ENCODE data around the gene PTPRN2. TPM values are rescaled to one million over a fixed set of nuclear protein-coding genes. Genes with fewer than 3 reads are reported as not detected.

The PTPRN2 gene
- polyA plus RNA-seq, 1 of the 3 experiments (the other 2 are of a cell fraction), result 4.0 TPM

- no peak overlapping the region for H3K9ac ChIP-seq
- no peak overlapping the region for H2AFZ ChIP-seq (ENCODE audit: low read depth)
- no peak overlapping the region for H3K27ac ChIP-seq (ENCODE audit: low read depth in 2 of 2, low read length in 1 of 2)
- CTCF ChIA-PET, result no interaction called here
- DNase-seq, result no peak
- WGBS (ENCODE audit: low lambda C conversion rate), result 28% methylated on average over 8 of the region's 8 CpGs
- TF ChIP-seq ZBTB33 (IDR thresholded peaks at IDR 0.05; ENCODE audit: borderline replicate concordance, low read depth), result no peak
- TF ChIP-seq ELF1 (IDR thresholded peaks at IDR 0.05), result no peak
- no peak for TF ChIP-seq RCOR1 (IDR thresholded peaks at IDR 0.05; ENCODE audit: low read length)
- no peak for TF ChIP-seq NFIC (IDR thresholded peaks at IDR 0.05; ENCODE audit: borderline replicate concordance)
- TF ChIP-seq FOXJ3 (CRISPR knock-in tag; IDR thresholded peaks at IDR 0.05), result no peak
- TF ChIP-seq, protein P1, sequence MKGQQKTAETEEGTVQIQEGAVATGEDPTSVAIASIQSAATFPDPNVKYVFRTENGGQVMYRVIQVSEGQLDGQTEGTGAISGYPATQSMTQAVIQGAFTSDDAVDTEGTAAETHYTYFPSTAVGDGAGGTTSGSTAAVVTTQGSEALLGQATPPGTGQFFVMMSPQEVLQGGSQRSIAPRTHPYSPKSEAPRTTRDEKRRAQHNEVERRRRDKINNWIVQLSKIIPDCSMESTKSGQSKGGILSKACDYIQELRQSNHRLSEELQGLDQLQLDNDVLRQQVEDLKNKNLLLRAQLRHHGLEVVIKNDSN (IDR thresholded peaks at IDR 0.05; ENCODE audit: borderline replicate concordance, low read depth), result no peak
- no peak for TF ChIP-seq NRF1 (IDR thresholded peaks at IDR 0.05; ENCODE audit: low read depth, low read length)
- TF ChIP-seq FOXM1 (IDR thresholded peaks at IDR 0.05; ENCODE audit: low read depth), result no peak
- TF ChIP-seq, protein P2, sequence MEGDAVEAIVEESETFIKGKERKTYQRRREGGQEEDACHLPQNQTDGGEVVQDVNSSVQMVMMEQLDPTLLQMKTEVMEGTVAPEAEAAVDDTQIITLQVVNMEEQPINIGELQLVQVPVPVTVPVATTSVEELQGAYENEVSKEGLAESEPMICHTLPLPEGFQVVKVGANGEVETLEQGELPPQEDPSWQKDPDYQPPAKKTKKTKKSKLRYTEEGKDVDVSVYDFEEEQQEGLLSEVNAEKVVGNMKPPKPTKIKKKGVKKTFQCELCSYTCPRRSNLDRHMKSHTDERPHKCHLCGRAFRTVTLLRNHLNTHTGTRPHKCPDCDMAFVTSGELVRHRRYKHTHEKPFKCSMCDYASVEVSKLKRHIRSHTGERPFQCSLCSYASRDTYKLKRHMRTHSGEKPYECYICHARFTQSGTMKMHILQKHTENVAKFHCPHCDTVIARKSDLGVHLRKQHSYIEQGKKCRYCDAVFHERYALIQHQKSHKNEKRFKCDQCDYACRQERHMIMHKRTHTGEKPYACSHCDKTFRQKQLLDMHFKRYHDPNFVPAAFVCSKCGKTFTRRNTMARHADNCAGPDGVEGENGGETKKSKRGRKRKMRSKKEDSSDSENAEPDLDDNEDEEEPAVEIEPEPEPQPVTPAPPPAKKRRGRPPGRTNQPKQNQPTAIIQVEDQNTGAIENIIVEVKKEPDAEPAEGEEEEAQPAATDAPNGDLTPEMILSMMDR (IDR thresholded peaks at IDR 0.05), result no peak
- TF ChIP-seq REST (IDR thresholded peaks at IDR 0.05; ENCODE audit: low read depth, low read length), result no peak
- no peaks in the 10 kb centered on the region for H3F3A ChIP-seq (replicated peaks; ENCODE audit: insufficient read depth)
- no peak overlapping the region for H3K4me3 ChIP-seq (ENCODE audit: low read depth in 2 of 2, low read length in 1 of 2)
- H3K9me2 ChIP-seq, result no peaks in the 10 kb centered on the region
- peaks cover 0 to 18% of the 10 kb centered on the region in 2 experiments; a peak in 1 of 4 replicates for H3K4me1 ChIP-seq (ENCODE audit: control insufficient read depth in 1 of 2, insufficient read depth in 2 of 2, low read depth in 1 of 2, low read length in 1 of 2)
- no peaks in the 10 kb centered on the region for H3K79me2 ChIP-seq (ENCODE audit: insufficient read depth)
- no peaks in the 10 kb centered on the region for H4K20me1 ChIP-seq (ENCODE audit: insufficient read depth)
- H3K27me3 ChIP-seq (ENCODE audit: insufficient read depth), result no peaks in the 10 kb centered on the region
- POLR2A ChIA-PET, result no interaction called here
- no peak overlapping the region for H3K4me2 ChIP-seq
- no peaks in the 10 kb centered on the region; the same call in 1 of the 2 replicates for H3K9me3 ChIP-seq
- no peaks in the 10 kb centered on the region for H3K36me3 ChIP-seq (replicated peaks in 1 of 2; ENCODE audit: control insufficient read depth in 1 of 2, insufficient read depth in 2 of 2, low read length in 1 of 2)
Measured at GRCh38 chr7:158401295-158401694, 186.3 kb downstream of the PTPRN2 start.
